Loucy (cell line): ENCODE results near the gene SELL.

ENCODE experiments used
- EZH2phosphoT487 ChIP-seq: fragments of 200-600 bp; IDR thresholded peaks from 2 replicates; pipeline ENCODE4 v1.6.1; 2018; ENCODE audit warnings: antibody characterized with exemption, mild to moderate bottlenecking, moderate library complexity, borderline replicate concordance
- TF ChIP-seq, protein P1 (sequence below): fragments of 200-600 bp; sonication (generic); conservative IDR thresholded peaks from 2 replicates; pipeline ENCODE4 v1.5.1; 2014; ENCODE audit warnings: mild to moderate bottlenecking, antibody characterized with exemption, low read length

DNA sequence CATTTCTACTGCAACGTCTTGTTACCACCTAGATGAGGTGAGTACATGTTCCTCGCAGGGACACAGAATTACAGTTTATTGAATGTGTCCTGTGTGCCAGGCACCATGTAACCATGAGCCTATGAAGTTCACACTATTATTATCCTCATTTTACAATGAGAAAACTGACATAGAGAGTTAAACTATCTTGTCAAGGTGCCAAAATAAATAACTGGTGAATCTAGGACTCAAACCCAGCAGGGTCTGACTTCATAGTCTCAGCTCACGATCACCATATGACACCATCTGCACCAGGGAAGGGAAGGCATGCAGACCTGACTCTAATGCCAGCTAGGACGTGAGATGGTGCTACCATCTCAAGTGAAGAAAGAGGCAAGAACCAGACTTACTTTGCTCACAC, 20.0 kb upstream of the SELL start:
- TF ChIP-seq, protein P1, sequence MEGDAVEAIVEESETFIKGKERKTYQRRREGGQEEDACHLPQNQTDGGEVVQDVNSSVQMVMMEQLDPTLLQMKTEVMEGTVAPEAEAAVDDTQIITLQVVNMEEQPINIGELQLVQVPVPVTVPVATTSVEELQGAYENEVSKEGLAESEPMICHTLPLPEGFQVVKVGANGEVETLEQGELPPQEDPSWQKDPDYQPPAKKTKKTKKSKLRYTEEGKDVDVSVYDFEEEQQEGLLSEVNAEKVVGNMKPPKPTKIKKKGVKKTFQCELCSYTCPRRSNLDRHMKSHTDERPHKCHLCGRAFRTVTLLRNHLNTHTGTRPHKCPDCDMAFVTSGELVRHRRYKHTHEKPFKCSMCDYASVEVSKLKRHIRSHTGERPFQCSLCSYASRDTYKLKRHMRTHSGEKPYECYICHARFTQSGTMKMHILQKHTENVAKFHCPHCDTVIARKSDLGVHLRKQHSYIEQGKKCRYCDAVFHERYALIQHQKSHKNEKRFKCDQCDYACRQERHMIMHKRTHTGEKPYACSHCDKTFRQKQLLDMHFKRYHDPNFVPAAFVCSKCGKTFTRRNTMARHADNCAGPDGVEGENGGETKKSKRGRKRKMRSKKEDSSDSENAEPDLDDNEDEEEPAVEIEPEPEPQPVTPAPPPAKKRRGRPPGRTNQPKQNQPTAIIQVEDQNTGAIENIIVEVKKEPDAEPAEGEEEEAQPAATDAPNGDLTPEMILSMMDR: no peak
- TF ChIP-seq EZH2phosphoT487: no peak
